ENCODE results near the gene UBE3D.

The UBE3D gene

GRCh38 chr6:83072726-83073125, 7.1 kb upstream of the UBE3D start:
- no peak overlapping the region for H3K27ac ChIP-seq (replicated peaks)
- TF ChIP-seq CTCF (IDR thresholded peaks at IDR 0.05; ENCODE audit: insufficient read depth, low read length) = no peak
- no peak for TF ChIP-seq SPI1 (IDR thresholded peaks at IDR 0.05; ENCODE audit: borderline replicate concordance, low read depth)
- no peak for TF ChIP-seq POLR2AphosphoS5 (IDR thresholded peaks at IDR 0.05; ENCODE audit: low read depth)
- no peak for TF ChIP-seq GABPA (IDR thresholded peaks at IDR 0.05; ENCODE audit: low read depth)
- TF ChIP-seq, protein P1, sequence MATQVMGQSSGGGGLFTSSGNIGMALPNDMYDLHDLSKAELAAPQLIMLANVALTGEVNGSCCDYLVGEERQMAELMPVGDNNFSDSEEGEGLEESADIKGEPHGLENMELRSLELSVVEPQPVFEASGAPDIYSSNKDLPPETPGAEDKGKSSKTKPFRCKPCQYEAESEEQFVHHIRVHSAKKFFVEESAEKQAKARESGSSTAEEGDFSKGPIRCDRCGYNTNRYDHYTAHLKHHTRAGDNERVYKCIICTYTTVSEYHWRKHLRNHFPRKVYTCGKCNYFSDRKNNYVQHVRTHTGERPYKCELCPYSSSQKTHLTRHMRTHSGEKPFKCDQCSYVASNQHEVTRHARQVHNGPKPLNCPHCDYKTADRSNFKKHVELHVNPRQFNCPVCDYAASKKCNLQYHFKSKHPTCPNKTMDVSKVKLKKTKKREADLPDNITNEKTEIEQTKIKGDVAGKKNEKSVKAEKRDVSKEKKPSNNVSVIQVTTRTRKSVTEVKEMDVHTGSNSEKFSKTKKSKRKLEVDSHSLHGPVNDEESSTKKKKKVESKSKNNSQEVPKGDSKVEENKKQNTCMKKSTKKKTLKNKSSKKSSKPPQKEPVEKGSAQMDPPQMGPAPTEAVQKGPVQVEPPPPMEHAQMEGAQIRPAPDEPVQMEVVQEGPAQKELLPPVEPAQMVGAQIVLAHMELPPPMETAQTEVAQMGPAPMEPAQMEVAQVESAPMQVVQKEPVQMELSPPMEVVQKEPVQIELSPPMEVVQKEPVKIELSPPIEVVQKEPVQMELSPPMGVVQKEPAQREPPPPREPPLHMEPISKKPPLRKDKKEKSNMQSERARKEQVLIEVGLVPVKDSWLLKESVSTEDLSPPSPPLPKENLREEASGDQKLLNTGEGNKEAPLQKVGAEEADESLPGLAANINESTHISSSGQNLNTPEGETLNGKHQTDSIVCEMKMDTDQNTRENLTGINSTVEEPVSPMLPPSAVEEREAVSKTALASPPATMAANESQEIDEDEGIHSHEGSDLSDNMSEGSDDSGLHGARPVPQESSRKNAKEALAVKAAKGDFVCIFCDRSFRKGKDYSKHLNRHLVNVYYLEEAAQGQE (IDR thresholded peaks at IDR 0.05; ENCODE audit: insufficient replicate concordance, low read depth) = no peak
- no peak overlapping the region for H3K4me3 ChIP-seq (replicated peaks; ENCODE audit: insufficient read depth, low read length)
- DNase-seq (ENCODE audit: low read depth in 1 of 2, low spot score in 1 of 2) = no peak
- no peaks in the 10 kb centered on the region for H3K27me3 ChIP-seq (ENCODE audit: insufficient read depth, poor library complexity, severe bottlenecking)

DNA sequence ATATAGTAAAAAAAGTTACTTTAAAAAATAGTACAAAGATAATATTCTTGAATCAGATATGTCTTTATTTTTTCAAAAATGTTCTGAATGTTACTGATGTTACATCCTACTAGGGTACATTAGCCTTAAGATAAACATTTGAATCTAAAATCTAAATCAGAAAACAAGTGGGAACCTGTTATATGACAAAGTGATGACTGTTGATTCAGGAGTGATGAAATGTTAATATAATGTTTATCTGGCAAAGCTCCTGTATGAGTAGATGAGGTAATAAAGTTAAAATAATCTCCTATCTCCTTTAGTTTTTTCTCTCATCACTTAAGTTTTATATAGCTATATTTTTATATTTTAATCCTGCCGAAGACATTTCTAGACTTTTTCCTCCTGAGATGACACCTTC, 6.1 kb upstream of the UBE3D start:
- H3K27me3 ChIP-seq (ENCODE audit: insufficient read depth, poor library complexity, severe bottlenecking) = no peaks in the 10 kb centered on the region
- TF ChIP-seq GABPA (IDR thresholded peaks at IDR 0.05; ENCODE audit: low read depth) (no peak), POLR2AphosphoS5 (IDR thresholded peaks at IDR 0.05; ENCODE audit: low read depth) (no peak), CTCF (IDR thresholded peaks at IDR 0.05; ENCODE audit: insufficient read depth, low read length) (no peak)
- H3K4me3 ChIP-seq (replicated peaks; ENCODE audit: insufficient read depth, low read length) = no peak overlapping the region
- no peak overlapping the region for H3K27ac ChIP-seq (replicated peaks)
- no peak for DNase-seq (ENCODE audit: low read depth in 1 of 2, low spot score in 1 of 2)

DNA sequence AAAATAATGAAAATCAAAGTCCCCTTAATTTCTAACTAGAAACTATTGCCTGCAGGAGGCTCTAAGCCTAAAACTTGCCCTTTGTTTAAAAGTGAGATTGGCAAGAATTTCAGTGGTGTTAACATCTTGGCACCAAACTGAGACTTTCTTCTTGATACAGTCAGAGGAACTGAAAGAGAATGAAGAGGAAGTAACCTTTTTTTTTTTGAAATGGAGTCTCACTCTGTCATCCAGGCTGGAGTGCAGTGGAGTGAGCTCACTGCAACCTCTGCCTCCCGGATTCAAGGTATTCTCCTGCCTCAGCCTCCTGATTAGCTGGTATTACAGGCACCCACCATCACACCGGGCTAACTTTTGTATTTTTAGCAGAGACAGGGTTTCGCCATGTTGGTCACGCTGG, 5.4 kb upstream of the UBE3D start:
- Histone ChIP-seq H3K27ac (replicated peaks) (peak overlapping the region; percentile 50), H3K4me3 (replicated peaks; ENCODE audit: insufficient read depth, low read length) (no peak overlapping the region), H3K27me3 (ENCODE audit: insufficient read depth, poor library complexity, severe bottlenecking) (no peaks in the 10 kb centered on the region)
- TF ChIP-seq SPI1 (IDR thresholded peaks at IDR 0.05; ENCODE audit: borderline replicate concordance, low read depth) = peak; percentile 46; the same call in 1 of the 2 replicates
- TF ChIP-seq CTCF (IDR thresholded peaks at IDR 0.05; ENCODE audit: insufficient read depth, low read length) = no peak
- peak in 1 of 2 experiments; percentile 20 for DNase-seq (ENCODE audit: low read depth in 1 of 2, low spot score in 1 of 2)

DNA sequence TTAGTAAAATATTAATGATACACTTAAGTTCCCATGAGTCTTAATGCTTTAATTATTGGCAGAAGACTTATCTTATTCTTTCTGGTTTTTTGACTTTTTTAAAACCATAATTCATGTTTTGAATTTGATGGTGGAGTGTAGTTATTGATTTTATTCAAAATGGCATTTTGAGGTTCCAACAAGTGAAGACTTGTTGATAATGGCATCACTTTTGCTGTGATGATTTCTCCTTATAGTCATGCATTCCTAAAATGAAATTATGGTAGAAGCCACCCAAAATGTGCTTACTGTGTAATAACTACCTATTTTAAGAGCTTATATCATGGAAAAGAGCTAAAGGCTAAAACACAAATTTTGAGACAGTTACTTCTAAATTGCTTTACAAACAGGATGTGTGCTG, 4.0 kb upstream of the UBE3D start:
- DNase-seq (ENCODE audit: low read depth in 1 of 2, low spot score in 1 of 2) = no peak
- no peak overlapping the region for H3K27ac ChIP-seq (replicated peaks)
- H3K27me3 ChIP-seq (ENCODE audit: insufficient read depth, poor library complexity, severe bottlenecking) = no peaks in the 10 kb centered on the region
- H3K4me3 ChIP-seq (replicated peaks; ENCODE audit: insufficient read depth, low read length) = no peak overlapping the region
- TF ChIP-seq GABPA (IDR thresholded peaks at IDR 0.05; ENCODE audit: low read depth) (no peak), POLR2AphosphoS5 (IDR thresholded peaks at IDR 0.05; ENCODE audit: low read depth) (no peak), CTCF (IDR thresholded peaks at IDR 0.05; ENCODE audit: insufficient read depth, low read length) (no peak), SPI1 (IDR thresholded peaks at IDR 0.05; ENCODE audit: borderline replicate concordance, low read depth) (no peak)
- TF ChIP-seq, protein P1 (IDR thresholded peaks at IDR 0.05; ENCODE audit: insufficient replicate concordance, low read depth) = no peak
